K562 treated with DMSO at 1 percent for 48 hours (cell line): ENCODE results near the gene MRGPRE. TPM values are rescaled to one million over a fixed set of nuclear protein-coding genes. Genes with fewer than 3 reads are reported as not detected.

Source experiments
- total RNA-seq: library from RNA; unstranded; fragments of 300-600 nt; gene quantifications from 2 replicates; pipeline ENCODE4 v1.2.3, GENCODE V29; 2022; ENCODE audit warnings: low replicate concordance; ENCODE audit errors: extremely low read depth

The MRGPRE gene, protein sequence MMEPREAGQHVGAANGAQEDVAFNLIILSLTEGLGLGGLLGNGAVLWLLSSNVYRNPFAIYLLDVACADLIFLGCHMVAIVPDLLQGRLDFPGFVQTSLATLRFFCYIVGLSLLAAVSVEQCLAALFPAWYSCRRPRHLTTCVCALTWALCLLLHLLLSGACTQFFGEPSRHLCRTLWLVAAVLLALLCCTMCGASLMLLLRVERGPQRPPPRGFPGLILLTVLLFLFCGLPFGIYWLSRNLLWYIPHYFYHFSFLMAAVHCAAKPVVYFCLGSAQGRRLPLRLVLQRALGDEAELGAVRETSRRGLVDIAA
- total RNA-seq: not detected in 2 replicates

DNA sequence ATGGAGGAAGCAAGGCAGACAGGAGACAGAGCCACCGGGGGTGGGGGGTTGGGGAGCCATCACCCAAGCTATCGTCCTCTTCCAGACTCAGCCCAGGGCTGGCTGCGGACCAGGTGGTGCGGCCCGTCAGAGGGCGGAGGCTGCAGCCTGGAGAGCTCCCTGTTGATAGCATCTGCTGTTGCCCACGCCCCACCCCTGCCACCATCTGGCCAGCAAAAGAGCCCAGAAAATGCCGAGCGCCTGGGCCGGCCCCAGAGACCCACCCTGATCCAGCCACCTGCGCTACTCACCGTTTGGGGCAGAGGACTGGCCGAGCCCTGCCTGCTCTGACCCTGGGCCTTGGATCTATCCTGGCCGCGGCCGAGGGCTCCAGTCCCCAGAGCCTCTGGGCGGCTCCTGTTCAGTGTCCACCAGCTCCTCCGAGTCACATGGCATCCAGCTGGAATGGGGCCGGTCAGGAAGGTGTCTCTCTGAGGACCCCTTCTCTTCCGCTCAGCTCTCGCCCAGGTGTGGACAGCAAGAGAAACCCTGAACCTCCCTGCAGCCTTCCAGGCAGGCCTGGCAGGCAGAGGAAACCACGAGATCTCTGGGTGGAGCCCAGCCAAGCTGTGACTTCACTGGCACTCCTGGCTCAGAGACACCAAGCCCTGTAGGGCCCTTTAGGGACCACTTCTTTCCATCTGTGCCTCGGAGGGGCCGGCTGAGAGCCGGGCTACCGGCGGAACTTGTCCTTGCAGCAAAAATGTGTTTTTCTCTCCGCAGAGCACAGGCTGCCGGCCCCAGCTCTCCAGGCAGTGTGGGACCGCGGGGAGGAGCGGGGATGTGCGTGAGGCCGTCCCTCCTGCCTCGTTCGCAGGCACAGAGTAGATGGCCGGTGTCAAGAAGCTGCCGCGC is at the start of gene MRGPRE:
Gene MRGPRE, minus strand, starts transcription at position 567 of the 894 bp plus-strand sequence. CDS start 3,618 bp downstream, outside the sequence.

DNA sequence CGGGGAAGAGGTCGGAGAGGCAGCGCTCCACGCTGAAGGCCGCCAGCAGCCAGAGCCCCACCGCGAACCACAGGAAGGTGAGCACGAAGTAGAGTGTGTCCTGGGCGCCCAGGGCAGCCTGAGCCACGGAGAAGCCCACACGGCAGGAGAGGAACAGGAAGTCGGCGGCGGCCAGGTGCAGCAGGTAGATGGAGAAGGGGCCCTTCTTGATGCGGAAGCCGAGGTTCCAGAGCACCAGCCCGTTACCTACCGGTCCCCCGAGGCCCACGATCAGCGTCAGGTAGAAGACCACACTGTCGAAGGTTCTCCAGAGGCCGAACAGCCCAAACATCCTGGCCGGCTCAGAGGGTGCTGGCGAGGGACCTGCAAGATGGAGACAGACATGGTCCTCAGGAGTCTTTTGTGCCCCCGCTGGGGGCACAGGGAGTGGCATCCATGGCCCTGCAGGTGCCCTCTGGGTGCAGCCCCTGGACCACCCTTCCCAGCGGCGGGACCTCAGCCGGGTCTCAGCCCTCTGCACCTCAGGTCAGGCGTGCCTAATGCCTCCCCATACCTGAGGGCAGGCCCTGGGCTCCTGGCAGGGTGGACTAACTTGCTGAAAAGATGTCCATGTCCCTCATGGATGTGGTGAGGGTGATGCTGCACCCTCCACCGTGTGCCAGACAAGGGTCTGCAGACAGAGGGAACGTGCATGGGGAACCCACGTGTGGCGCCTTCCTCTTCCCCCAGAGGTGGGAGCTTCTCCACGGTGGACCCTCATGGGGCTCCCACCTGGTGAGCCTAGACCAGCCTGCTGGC is 13.5 kb downstream of the MRGPRE start, which contains the start of gene MRGPRG:
Gene MRGPRG, minus strand, starts transcription at position 331 of the 798 bp plus-strand sequence. Its CDS starts 0 bp downstream, at position 331.

Other genes with a start within 250 kb of the MRGPRE start
- not detected in 2 replicates for gene NAP1L4, start 240.1 kb downstream of the MRGPRE start, total RNA-seq
- not detected in 2 replicates for gene CARS1, start 175.0 kb downstream of the MRGPRE start, total RNA-seq
- gene OSBPL5, start 67.1 kb downstream of the MRGPRE start, total RNA-seq: not detected in 2 replicates
- not detected in 2 replicates for gene MRGPRG, start 13.6 kb downstream of the MRGPRE start, total RNA-seq
- gene ZNF195, start 146.7 kb upstream of the MRGPRE start, total RNA-seq: not detected in 2 replicates